ENCODE measurements around the gene MYOF. TPM values are rescaled to one million over a fixed set of nuclear protein-coding genes. Genes with fewer than 3 reads are reported as not detected.

The MYOF gene
- polyA plus RNA-seq, 1 experiment: 275 TPM

DNA sequence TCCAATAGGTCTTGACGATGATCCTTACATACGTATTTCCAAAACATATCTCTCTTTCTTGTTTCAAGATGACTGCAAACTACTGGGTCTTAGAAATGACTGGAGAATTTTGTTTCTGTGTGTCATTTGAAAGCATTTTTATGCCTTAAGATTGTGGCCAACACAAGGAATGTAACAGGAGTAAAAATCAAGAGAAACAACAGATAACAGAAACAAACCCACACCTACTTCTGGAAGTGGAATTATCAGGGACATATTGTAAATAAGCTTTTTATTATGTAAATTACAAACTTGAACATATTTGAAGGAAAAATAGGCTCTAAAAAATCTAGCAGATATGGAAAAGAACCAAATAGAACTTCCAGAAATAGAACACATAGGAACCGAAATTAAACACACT, 212.9 kb downstream of the MYOF start:
- TF ChIP-seq, protein P1, sequence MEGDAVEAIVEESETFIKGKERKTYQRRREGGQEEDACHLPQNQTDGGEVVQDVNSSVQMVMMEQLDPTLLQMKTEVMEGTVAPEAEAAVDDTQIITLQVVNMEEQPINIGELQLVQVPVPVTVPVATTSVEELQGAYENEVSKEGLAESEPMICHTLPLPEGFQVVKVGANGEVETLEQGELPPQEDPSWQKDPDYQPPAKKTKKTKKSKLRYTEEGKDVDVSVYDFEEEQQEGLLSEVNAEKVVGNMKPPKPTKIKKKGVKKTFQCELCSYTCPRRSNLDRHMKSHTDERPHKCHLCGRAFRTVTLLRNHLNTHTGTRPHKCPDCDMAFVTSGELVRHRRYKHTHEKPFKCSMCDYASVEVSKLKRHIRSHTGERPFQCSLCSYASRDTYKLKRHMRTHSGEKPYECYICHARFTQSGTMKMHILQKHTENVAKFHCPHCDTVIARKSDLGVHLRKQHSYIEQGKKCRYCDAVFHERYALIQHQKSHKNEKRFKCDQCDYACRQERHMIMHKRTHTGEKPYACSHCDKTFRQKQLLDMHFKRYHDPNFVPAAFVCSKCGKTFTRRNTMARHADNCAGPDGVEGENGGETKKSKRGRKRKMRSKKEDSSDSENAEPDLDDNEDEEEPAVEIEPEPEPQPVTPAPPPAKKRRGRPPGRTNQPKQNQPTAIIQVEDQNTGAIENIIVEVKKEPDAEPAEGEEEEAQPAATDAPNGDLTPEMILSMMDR (IDR thresholded peaks at IDR 0.05; ENCODE audit: low read depth, low read length): no peak
- Histone ChIP-seq H3K4me3 (ENCODE audit: low read depth, low read length) (no peak overlapping the region), H3K27ac (ENCODE audit: low read depth, low read length) (no peak overlapping the region), H3K27me3 (ENCODE audit: control insufficient read depth, insufficient read depth, low read length) (peaks cover 4% of the 10 kb centered on the region), H3K9me3 (ENCODE audit: control insufficient read depth, insufficient read depth, low read length) (no peaks in the 10 kb centered on the region)
- DNase-seq (ENCODE audit: low read depth, low spot score): no peak
- ChIA-PET POLR2A (no interaction called here), CTCF (interaction anchor here (1.0 to 1.2 kb wide), 2 partner anchors 26 to 189 kb away, joined by 3 to 5 read pairs; no protein-coding TSS in a partner anchor)

DNA sequence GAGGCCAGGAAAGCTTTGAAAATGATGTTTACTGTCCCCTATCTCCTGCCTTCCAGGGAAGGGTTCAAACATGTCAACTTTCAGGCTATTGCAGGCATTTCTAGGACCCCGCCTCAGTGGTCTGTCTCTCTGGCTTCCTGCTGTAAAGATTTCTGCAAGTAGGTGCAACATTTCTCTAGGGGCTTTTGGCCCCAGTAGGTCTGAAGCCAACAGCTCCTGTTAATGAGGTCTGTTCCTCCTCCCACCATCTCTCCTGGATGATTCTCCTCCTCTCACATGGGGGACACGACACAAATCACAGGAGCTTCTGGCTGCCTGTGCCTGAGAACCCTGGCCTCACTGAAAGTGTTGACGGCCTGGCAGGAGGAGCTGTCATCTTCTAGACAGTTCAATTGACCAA, 214.1 kb downstream of the MYOF start:
- Histone ChIP-seq H3K4me3 (ENCODE audit: low read depth, low read length) (no peak overlapping the region), H3K27ac (ENCODE audit: low read depth, low read length) (no peak overlapping the region), H3K27me3 (ENCODE audit: control insufficient read depth, insufficient read depth, low read length) (peaks cover 2% of the 10 kb centered on the region), H3K9me3 (ENCODE audit: control insufficient read depth, insufficient read depth, low read length) (no peaks in the 10 kb centered on the region)
- ChIA-PET CTCF (interaction anchor here (0.6 kb wide), 1 partner anchor 236 kb away, joined by 3 read pairs; no protein-coding TSS in a partner anchor), POLR2A (no interaction called here)
- DNase-seq (ENCODE audit: low read depth, low spot score): no peak
- TF ChIP-seq, protein P1 (IDR thresholded peaks at IDR 0.05; ENCODE audit: low read depth, low read length): no peak

DNA sequence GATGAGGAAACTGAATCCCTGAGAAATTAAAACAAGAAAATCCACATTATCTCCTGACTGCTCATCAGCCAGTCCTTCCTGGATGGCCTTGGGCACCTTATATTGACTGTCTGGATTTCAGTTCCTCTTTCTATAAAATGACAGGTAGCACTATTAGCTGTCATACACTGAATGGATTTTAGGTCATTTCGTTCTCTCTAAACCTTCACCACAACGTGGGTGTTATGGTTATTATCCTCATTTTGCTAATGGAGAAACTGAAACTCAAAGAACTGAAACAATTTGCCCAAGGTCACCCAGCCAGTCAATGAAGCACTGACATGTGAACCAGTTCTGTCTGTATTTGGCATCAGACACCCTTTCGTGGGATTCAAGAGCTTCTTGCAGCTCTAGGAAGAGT, 214.6 kb downstream of the MYOF start:
- DNase-seq (ENCODE audit: low read depth, low spot score): no peak
- POLR2A ChIA-PET: no interaction called here
- H3K9me3 ChIP-seq (ENCODE audit: control insufficient read depth, insufficient read depth, low read length): no peaks in the 10 kb centered on the region
- H3K27ac ChIP-seq (ENCODE audit: low read depth, low read length): no peak overlapping the region
- no peak overlapping the region for H3K4me3 ChIP-seq (ENCODE audit: low read depth, low read length)
- no peaks in the 10 kb centered on the region for H3K27me3 ChIP-seq (ENCODE audit: control insufficient read depth, insufficient read depth, low read length)
- CTCF ChIA-PET: no interaction called here
- TF ChIP-seq, protein P1 (IDR thresholded peaks at IDR 0.05; ENCODE audit: low read depth, low read length): no peak

DNA sequence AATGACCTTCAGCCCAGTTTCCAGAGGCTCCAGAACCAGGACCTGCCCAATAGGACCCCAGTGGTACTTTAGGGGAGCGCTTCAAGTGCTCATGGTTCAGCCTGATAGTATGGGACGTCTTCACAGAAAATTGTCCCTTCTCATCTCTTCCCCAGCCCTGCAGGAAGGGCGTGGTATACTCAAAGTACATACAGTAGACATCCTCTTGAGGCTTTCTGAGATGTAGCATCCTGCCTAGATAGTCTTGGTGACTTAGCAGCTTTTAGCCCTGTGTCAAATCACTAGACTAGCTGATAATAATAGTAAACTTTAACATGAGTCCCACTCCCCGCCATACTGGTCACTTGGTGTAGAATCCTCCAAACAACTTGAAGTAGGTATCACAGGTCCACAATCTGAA, 215.3 kb downstream of the MYOF start:
- TF ChIP-seq, protein P1 (IDR thresholded peaks at IDR 0.05; ENCODE audit: low read depth, low read length): no peak
- ChIA-PET CTCF (no interaction called here), POLR2A (no interaction called here)
- H3K27ac ChIP-seq (ENCODE audit: low read depth, low read length): no peak overlapping the region
- no peak for DNase-seq (ENCODE audit: low read depth, low spot score)
- no peaks in the 10 kb centered on the region for H3K27me3 ChIP-seq (ENCODE audit: control insufficient read depth, insufficient read depth, low read length)
- H3K9me3 ChIP-seq (ENCODE audit: control insufficient read depth, insufficient read depth, low read length): no peaks in the 10 kb centered on the region
- H3K4me3 ChIP-seq (ENCODE audit: low read depth, low read length): no peak overlapping the region

DNA sequence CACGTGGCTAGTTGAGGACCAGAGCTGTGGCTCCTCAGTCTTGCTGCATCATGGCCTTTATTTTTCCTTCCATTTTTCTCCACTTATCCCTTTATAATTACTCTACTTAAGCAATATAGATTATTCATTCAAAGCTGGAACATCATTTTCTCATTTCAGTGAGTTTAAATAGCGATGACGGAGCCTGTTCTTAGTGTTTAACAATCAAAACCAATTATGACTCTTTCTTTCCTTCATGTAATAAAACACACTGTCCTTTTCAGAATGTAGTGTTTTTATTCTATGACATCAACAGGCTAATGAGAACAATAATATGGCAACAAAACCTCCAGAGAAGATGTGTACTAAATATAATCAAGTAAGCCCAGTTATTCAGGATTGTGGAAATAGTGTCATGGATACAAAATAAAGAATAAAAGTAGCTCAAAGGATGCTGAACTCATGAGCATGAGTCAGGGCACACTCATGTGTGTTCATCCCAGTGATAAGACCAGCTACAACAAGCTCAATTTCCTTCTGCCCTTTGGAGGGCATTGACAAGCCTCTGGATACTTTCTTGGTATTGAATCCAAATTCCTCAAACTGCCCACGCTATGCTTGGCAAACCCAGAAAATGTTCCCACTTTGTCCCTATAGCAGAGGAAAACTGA, 220.0 kb downstream of the MYOF start:
- H3K27ac ChIP-seq (ENCODE audit: low read depth, low read length): no peak overlapping the region
- H3K9me3 ChIP-seq (ENCODE audit: control insufficient read depth, insufficient read depth, low read length): no peaks in the 10 kb centered on the region
- POLR2A ChIA-PET: no interaction called here
- TF ChIP-seq, protein P1 (IDR thresholded peaks at IDR 0.05; ENCODE audit: low read depth, low read length): no peak
- no peaks in the 10 kb centered on the region for H3K27me3 ChIP-seq (ENCODE audit: control insufficient read depth, insufficient read depth, low read length)
- no peak overlapping the region for H3K4me3 ChIP-seq (ENCODE audit: low read depth, low read length)
- DNase-seq (ENCODE audit: low read depth, low spot score): no peak
- CTCF ChIA-PET: interaction anchor here (1.6 kb wide), 1 partner anchor 182 kb away, joined by 6 read pairs; no protein-coding TSS in a partner anchor

All from AG04450 (cell line).